Vagina (tissue), 2 donors: ENCODE results near the gene TOMM40.

Source experiments
- POLR2AphosphoS5 ChIP-seq, 2 donors: sonication (generic); formaldehyde crosslinking; IDR thresholded peaks; one replicate each; pipeline ENCODE4 v1.9.0; 2017; ENCODE audit warnings: antibody characterized with exemption in 2 of 2, mild to moderate bottlenecking in 2 of 2, low read depth in 1 of 2; ENCODE audit not compliant: insufficient read depth in 1 of 2
- TF ChIP-seq, protein P1 (sequence below), 3 experiments: fragments of 450-650 bp in 2 of 3; fragments of 200-600 bp in 1 of 3; sonication (generic) in 1 of 3; IDR thresholded peaks; one replicate each; pipeline ENCODE4 v1.5.1; 2017 to 2019; ENCODE audit warnings: antibody characterized with exemption in 3 of 3, mild to moderate bottlenecking in 2 of 3, moderate library complexity in 2 of 3

DNA sequence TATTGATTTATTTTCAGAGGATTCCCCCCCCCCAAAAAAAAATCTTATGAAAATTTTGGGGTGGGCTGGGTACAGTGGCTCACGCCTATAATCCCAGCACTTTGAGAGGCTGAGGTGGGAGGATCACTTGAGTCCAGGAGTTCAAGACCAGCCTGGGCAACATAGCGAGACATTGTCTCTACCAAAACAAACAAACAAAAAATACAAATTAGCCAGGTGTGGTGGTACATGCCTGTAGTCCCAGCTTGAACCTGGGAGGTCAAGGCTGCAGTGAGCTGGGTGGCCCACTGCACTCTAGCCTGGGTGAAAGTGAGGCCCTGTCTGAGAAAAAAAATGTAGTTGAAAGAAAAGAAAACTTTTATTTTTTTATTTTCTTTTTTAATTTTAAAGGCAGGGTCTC, 27.1 kb upstream of the TOMM40 start:
- TF ChIP-seq, protein P1, sequence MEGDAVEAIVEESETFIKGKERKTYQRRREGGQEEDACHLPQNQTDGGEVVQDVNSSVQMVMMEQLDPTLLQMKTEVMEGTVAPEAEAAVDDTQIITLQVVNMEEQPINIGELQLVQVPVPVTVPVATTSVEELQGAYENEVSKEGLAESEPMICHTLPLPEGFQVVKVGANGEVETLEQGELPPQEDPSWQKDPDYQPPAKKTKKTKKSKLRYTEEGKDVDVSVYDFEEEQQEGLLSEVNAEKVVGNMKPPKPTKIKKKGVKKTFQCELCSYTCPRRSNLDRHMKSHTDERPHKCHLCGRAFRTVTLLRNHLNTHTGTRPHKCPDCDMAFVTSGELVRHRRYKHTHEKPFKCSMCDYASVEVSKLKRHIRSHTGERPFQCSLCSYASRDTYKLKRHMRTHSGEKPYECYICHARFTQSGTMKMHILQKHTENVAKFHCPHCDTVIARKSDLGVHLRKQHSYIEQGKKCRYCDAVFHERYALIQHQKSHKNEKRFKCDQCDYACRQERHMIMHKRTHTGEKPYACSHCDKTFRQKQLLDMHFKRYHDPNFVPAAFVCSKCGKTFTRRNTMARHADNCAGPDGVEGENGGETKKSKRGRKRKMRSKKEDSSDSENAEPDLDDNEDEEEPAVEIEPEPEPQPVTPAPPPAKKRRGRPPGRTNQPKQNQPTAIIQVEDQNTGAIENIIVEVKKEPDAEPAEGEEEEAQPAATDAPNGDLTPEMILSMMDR (IDR thresholded peaks at IDR 0.05) = no peak
- TF ChIP-seq POLR2AphosphoS5 (IDR thresholded peaks at IDR 0.05; ENCODE audit: insufficient read depth in 1 of 2, low read depth in 1 of 2) = no peak
